IMR-90 (cell line): Measurements from ENCODE around the gene CCDC40. TPM values are rescaled to one million over a fixed set of nuclear protein-coding genes. Genes with fewer than 3 reads are reported as not detected.

Experiments used
- ATAC-seq: fragments of 200-7000 bp; cut with Tn5 transposase; 2 replicates; pipeline ENCODE4 v1.9.1; 2020; ENCODE audit warnings: low read depth, mild to moderate bottlenecking, moderate library complexity
- BruUV-seq: library from RNA; stranded (reverse); fragments of 400-500 nt; replicated peaks from 2 replicates; lab custom pipeline; 2021; lab: Mats Ljungman, UMichigan
- CTCF ChIA-PET: fragments of 300-600 bp; formaldehyde crosslinking; extraction: SDS; loops from one replicate; lab custom pipeline; 2021; ENCODE audit warnings: antibody characterized with exemption; lab: Yijun Ruan, JAX
- POLR2A ChIA-PET: fragments of 300-600 bp; sonication (Branson Sonifier 250); formaldehyde crosslinking; loops from one replicate; lab custom pipeline; 2022; ENCODE audit warnings: antibody characterized with exemption; ENCODE audit not compliant: unreplicated experiment; lab: Charles Lee
- DNase-seq: peaks from one replicate; pipeline ENCODE4 v3.0.0; 2013
- H2AFZ ChIP-seq: replicated peaks from 2 replicates; pipeline ENCODE3; 2013; ENCODE audit warnings: low read length, mild to moderate bottlenecking; ENCODE audit not compliant: poor library complexity
- H2AK5ac ChIP-seq: 2 replicates; pipeline ENCODE4 v1.6.1; 2013; ENCODE audit warnings: low read depth, low read length, inconsistent platforms
- H2AK9ac ChIP-seq: replicated peaks from 2 replicates; pipeline ENCODE3; 2013; ENCODE audit warnings: mild to moderate bottlenecking, low read depth, low read length, moderate library complexity; ENCODE audit not compliant: poor library complexity
- H2BK120ac ChIP-seq: 2 replicates; pipeline ENCODE4 v1.6.1; 2013; ENCODE audit warnings: low read depth, low read length, inconsistent platforms
- H2BK15ac ChIP-seq: 3 replicates; pipeline ENCODE4 v1.6.1; 2013; ENCODE audit warnings: low read depth, low read length, inconsistent platforms
- H2BK20ac ChIP-seq: 2 replicates; pipeline ENCODE4 v1.6.1; 2013; ENCODE audit warnings: low read depth, mild to moderate bottlenecking, inconsistent platforms, low read length, moderate library complexity
- H2BK5ac ChIP-seq: 2 replicates; pipeline ENCODE4 v1.6.1; 2013; ENCODE audit warnings: mild to moderate bottlenecking, low read depth, low read length, inconsistent platforms; ENCODE audit not compliant: poor library complexity, severe bottlenecking
- H3K14ac ChIP-seq: replicated peaks from 2 replicates; pipeline ENCODE4 v1.6.1; 2013; ENCODE audit warnings: low read depth, low read length, inconsistent platforms
- H3K18ac ChIP-seq: 2 replicates; pipeline ENCODE4 v1.6.1; 2013; ENCODE audit warnings: low read depth, low read length, control low read depth
- H3K23ac ChIP-seq: 2 replicates; pipeline ENCODE4 v1.6.1; 2013; ENCODE audit warnings: low read depth, low read length, inconsistent platforms
- H3K27ac ChIP-seq: 2 replicates; pipeline ENCODE4 v1.5.1; 2013; ENCODE audit warnings: mild to moderate bottlenecking, control low read depth, low read length; ENCODE audit not compliant: insufficient read depth
- H3K27me3 ChIP-seq: 2 replicates; pipeline ENCODE4 v1.6.1; 2013; ENCODE audit warnings: low read length; ENCODE audit not compliant: control insufficient read depth, insufficient read depth
- H3K36me3 ChIP-seq: 2 replicates; pipeline ENCODE4 v1.6.1; 2013; ENCODE audit warnings: low read length, mixed read lengths; ENCODE audit not compliant: control insufficient read depth, insufficient read depth
- H3K4ac ChIP-seq: 2 replicates; pipeline ENCODE4 v1.6.1; 2013; ENCODE audit warnings: low read depth, low read length, inconsistent platforms
- H3K4me1 ChIP-seq: 2 replicates; pipeline ENCODE4 v1.6.1; 2013; ENCODE audit warnings: low read length, mixed read lengths; ENCODE audit not compliant: control insufficient read depth, insufficient read depth
- H3K4me2 ChIP-seq: 2 replicates; pipeline ENCODE4 v1.6.1; 2013; ENCODE audit warnings: low read depth, mild to moderate bottlenecking, control low read depth, low read length, moderate library complexity
- H3K4me3 ChIP-seq: 2 replicates; pipeline ENCODE4 v1.5.1; 2013; ENCODE audit warnings: low read depth, mild to moderate bottlenecking, control low read depth, low read length, moderate library complexity; ENCODE audit not compliant: insufficient read depth
- H3K56ac ChIP-seq: 2 replicates; pipeline ENCODE4 v1.6.1; 2013; ENCODE audit warnings: low read length, inconsistent platforms; ENCODE audit not compliant: insufficient read depth; ENCODE audit errors: extremely low read depth
- H3K79me1 ChIP-seq, 2 experiments: 2 replicates each; pipeline ENCODE4 v1.6.1; 2013; ENCODE audit warnings: low read length in 2 of 2, inconsistent platforms in 1 of 2, low read depth in 1 of 2
- H3K9ac ChIP-seq: 2 replicates; pipeline ENCODE4 v1.6.1; 2013; ENCODE audit warnings: low read depth, low read length, control low read depth
- H3K9me1 ChIP-seq: 2 replicates; pipeline ENCODE4 v1.6.1; 2013; ENCODE audit warnings: low read length, inconsistent platforms; ENCODE audit not compliant: insufficient read depth
- H3K9me3 ChIP-seq: 2 replicates; pipeline ENCODE4 v1.6.1; 2013; ENCODE audit warnings: low read length; ENCODE audit not compliant: control insufficient read depth, insufficient read depth
- H4K20me1 ChIP-seq: 2 replicates; pipeline ENCODE4 v1.6.1; 2013; ENCODE audit warnings: low read length, inconsistent platforms; ENCODE audit not compliant: insufficient read depth
- H4K5ac ChIP-seq: 2 replicates; pipeline ENCODE4 v1.6.1; 2013; ENCODE audit warnings: mild to moderate bottlenecking, low read depth, low read length, control low read depth
- H4K8ac ChIP-seq, 2 experiments: 2 replicates each; pipeline ENCODE4 v1.6.1; 2013; ENCODE audit warnings: low read depth in 2 of 2, low read length in 2 of 2, control low read depth in 1 of 2, inconsistent platforms in 1 of 2
- H4K91ac ChIP-seq: 2 replicates; pipeline ENCODE4 v1.6.1; 2013; ENCODE audit warnings: low read depth, low read length, inconsistent platforms; ENCODE audit not compliant: insufficient read depth
- CEBPB ChIP-seq: IDR thresholded peaks from 2 replicates; pipeline ENCODE4 v1.6.1; 2012; ENCODE audit warnings: low read depth, low read length, improper control_type of control experiment
- CHD1 ChIP-seq: IDR thresholded peaks from 2 replicates; pipeline ENCODE4 v1.6.1; 2012; ENCODE audit warnings: low read depth, low read length, improper control_type of control experiment
- CTCF ChIP-seq: conservative IDR thresholded peaks from 2 replicates; pipeline ENCODE4 v1.5.1; 2012; ENCODE audit warnings: mild to moderate bottlenecking, low read depth, low read length, improper control_type of control experiment
- FOS ChIP-seq: fragments of 150-350 bp; IDR thresholded peaks from 2 replicates; pipeline ENCODE4 v1.6.1; 2016; ENCODE audit warnings: low read depth, low read length
- MXI1 ChIP-seq: IDR thresholded peaks from 2 replicates; pipeline ENCODE4 v1.6.1; 2012; ENCODE audit warnings: low read depth, mild to moderate bottlenecking, low read length, moderate library complexity, borderline replicate concordance
- RFX5 ChIP-seq: IDR thresholded peaks from 2 replicates; pipeline ENCODE4 v1.8.0; 2012; ENCODE audit warnings: low read depth, mild to moderate bottlenecking, low read length, moderate library complexity
- SMC3 ChIP-seq: fragments of 150-350 bp; IDR thresholded peaks from 2 replicates; pipeline ENCODE4 v1.6.1; 2016; ENCODE audit warnings: low read depth, mild to moderate bottlenecking, antibody characterized with exemption, low read length, moderate library complexity
- WGBS, 2 experiments: methylation state at CpG; one replicate each; pipeline versions ENCODE4 v1.1.5 to v1.1.7; 2013; ENCODE audit warnings: missing lambda C conversion rate in 2 of 2; ENCODE audit not compliant: insufficient read length in 1 of 2; ENCODE audit errors: extremely low coverage in 2 of 2; 5-methylcytosine and 5-hydroxymethylcytosine counted together
- dilution Hi-C: fragments of 300-500 bp; cut with HindIII; formaldehyde crosslinking; loops from one replicate; pipeline ENCODE4 v1.14.3; 2018; ENCODE audit warnings: low sequenced_read_pairs; ENCODE audit not compliant: unreplicated experiment
- in situ Hi-C: fragments of 300-500 bp; cut with MboI; formaldehyde crosslinking; loops from 3 replicates; pipeline ENCODE4 v1.14.3; 2019; ENCODE audit warnings: low sequenced_read_pairs, inconsistent platforms, mixed read lengths
- intact Hi-C: fragments of 100-400 bp; cut with micrococcal nuclease; formaldehyde crosslinking; loops from 2 replicates; pipeline ENCODE4 v1.10.0; 2022
- polyA plus RNA-seq, 3 experiments: library from polyadenylated mRNA; depleted of rRNA; stranded (reverse); fragments of >200 nt; gene quantifications; 2 replicates each; pipeline ENCODE4 v1.2.3, GENCODE V29; 2012; ENCODE audit warnings: low replicate concordance in 1 of 3
- total RNA-seq: library from RNA; depleted of rRNA; stranded (reverse); fragments of >200 nt; gene quantifications from 2 replicates; pipeline ENCODE4 v1.2.3, GENCODE V29; 2012

Gene CCDC40
- total and polyA plus RNA-seq, 2 of the 4 experiments (the other 2 are of a cell fraction) = 0.90 to 4.7 TPM

DNA sequence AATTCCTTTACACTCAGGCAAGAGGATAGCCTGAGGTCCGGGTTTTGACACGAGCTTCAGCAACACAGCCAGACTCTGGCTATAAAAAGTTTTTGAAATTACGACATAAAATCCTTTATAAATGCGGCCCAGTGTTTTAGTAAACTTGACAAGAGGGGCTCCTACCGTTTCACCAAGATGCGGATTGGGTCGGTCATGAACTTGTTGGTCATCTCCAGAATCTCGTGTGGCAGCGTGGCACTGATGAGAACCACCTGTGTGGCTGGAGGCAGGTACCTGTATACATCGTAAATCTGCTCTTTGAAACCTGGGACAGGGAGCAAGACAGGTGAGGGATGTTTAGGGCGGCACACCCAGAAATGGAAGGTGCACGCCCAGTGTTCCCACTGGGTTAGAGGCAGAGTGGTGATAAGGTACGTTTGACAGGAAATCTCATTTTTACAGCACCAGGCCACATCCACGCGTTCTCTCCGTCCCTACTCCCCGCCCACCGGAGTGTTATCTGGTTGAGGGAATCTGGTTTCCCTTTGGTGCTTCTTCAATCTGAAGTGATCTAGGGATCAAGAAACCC is 102.5 kb downstream of the CCDC40 start:
- Histone ChIP-seq H2AK5ac (no peak overlapping the region), H2BK15ac (no peak overlapping the region), H3K4ac (no peak overlapping the region), H3K27ac (no peak overlapping the region), H3K9me3 (no peaks in the 10 kb centered on the region), H2BK20ac (no peak overlapping the region), H3K4me2 (no peak overlapping the region), H2AFZ (no peak overlapping the region), H2BK120ac (no peak overlapping the region), H3K9ac (no peak overlapping the region), H3K36me3 (peaks cover 78% of the 10 kb centered on the region), H3K79me1 (peaks cover 13 to 38% of the 10 kb centered on the region in 2 experiments), H4K91ac (no peak overlapping the region), H3K23ac (no peak overlapping the region), H3K4me3 (no peak overlapping the region), H3K27me3 (no peaks in the 10 kb centered on the region), H2BK5ac (no peak overlapping the region), H2AK9ac (no peak overlapping the region), H3K14ac (no peak overlapping the region), H4K20me1 (peaks cover 6% of the 10 kb centered on the region), H3K56ac (no peak overlapping the region), H4K8ac (no peak overlapping the region), H4K5ac (no peak overlapping the region), H3K4me1 (no peaks in the 10 kb centered on the region), H3K18ac (no peak overlapping the region), H3K9me1 (no peaks in the 10 kb centered on the region)
- intact Hi-C loops = no loop called here
- ATAC-seq (no peak), DNase-seq (no peak)
- CTCF ChIA-PET = no interaction called here
- 82% methylated on average over 5 of the region's 18 CpGs; no CpG with 5 or more reads in 1 of the 2 experiments for WGBS, 2 experiments
- POLR2A ChIA-PET = no interaction called here
- TF ChIP-seq CEBPB (no peak), FOS (no peak), CTCF (no peak), MXI1 (no peak), CHD1 (no peak), RFX5 (no peak), SMC3 (no peak)
- dilution Hi-C loops = no loop called here
- in situ Hi-C loops = no loop called here
- BruUV-seq = no TSS peak
